Measurements from ENCODE around the gene CDKN2A. TPM values are rescaled to one million over a fixed set of nuclear protein-coding genes. Genes with fewer than 3 reads are reported as not detected.
A peak's percentile ranks its signal among the peaks of the same experiment; 100 is the strongest.

Gene CDKN2A
- total and polyA plus RNA-seq, 5 donors from 2014 or later, result 9.6 to 22.5 (median 16.5) TPM

DNA sequence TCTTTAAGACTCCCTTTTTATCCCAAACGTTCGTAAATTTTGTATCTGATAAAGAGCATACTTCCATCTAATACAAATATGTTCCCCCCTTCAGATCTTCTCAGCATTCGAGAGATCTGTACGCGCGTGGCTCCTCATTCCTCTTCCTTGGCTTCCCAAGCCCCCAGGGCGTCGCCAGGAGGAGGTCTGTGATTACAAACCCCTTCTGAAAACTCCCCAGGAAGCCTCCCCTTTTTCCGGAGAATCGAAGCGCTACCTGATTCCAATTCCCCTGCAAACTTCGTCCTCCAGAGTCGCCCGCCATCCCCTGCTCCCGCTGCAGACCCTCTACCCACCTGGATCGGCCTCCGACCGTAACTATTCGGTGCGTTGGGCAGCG lies 19.9 kb downstream of the CDKN2A start:
- H3K9me3 Mint-ChIP-seq, result peaks cover 1 to 19% (median 7%) of the 10 kb centered on the region in 7 donors
- DNase-seq, result no peak
- peaks cover 7 to 13% of the 10 kb centered on the region in 2 experiments for H3K9me3 ChIP-seq (ENCODE audit: control insufficient read depth in 2 of 2, low read length in 2 of 2)
- H3K27me3 Mint-ChIP-seq, result peaks cover 92% of the 10 kb centered on the region
- no peaks in the 10 kb centered on the region for H3K36me3 ChIP-seq (ENCODE audit: control insufficient read depth, insufficient read depth, low read length)
- peak overlapping the region; percentile 77 to 95 (median 84) for H3K4me3 Mint-ChIP-seq
- H3K4me1 Mint-ChIP-seq, result peaks cover 19 to 40% (median 23%) of the 10 kb centered on the region in 4 donors
- peaks cover 76% of the 10 kb centered on the region for H3K27me3 ChIP-seq (ENCODE audit: control insufficient read depth, insufficient read depth, low read length)
- H3K36me3 Mint-ChIP-seq, result peaks cover 4% of the 10 kb centered on the region
- no peak overlapping the region for H3K27ac ChIP-seq (ENCODE audit: insufficient read depth, low read length, poor library complexity, severe bottlenecking)
- H3K4me3 ChIP-seq (ENCODE audit: low read depth, low read length), result peak overlapping the region; percentile 18
- no peak overlapping the region for H3K27ac Mint-ChIP-seq
- ATAC-seq (ENCODE audit: low read depth in 2 of 2), result no peak
- peaks cover 22% of the 10 kb centered on the region for H3K4me1 ChIP-seq (ENCODE audit: control insufficient read depth, insufficient read depth, low read length, poor library complexity, severe bottlenecking)

DNA sequence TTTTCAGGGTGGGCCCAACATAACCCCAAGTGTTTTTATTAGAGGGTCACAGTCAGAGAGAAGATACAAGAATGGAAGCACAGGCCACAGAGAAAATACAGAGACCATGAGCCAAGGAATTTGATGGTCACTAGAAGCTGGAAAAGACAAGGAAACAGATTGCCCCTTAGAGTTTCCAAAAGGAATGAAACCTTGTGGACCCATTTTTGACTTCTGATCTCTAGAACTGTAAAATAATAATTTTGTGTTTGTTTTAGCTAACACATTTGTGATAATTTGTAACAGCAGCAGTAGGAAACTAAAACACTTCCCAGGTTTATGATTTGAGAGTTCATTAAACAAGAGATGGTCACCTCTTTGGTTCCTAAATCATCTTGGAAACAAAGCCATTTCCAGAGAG lies 21.8 kb downstream of the CDKN2A start:
- Histone ChIP-seq H3K36me3 (ENCODE audit: control insufficient read depth, insufficient read depth, low read length) (no peaks in the 10 kb centered on the region), H3K4me3 (ENCODE audit: low read depth, low read length) (no peak overlapping the region), H3K27ac (ENCODE audit: insufficient read depth, low read length, poor library complexity, severe bottlenecking) (no peak overlapping the region), H3K4me1 (ENCODE audit: control insufficient read depth, insufficient read depth, low read length, poor library complexity, severe bottlenecking) (peaks cover 31% of the 10 kb centered on the region), H3K9me3 (ENCODE audit: control insufficient read depth in 2 of 2, low read length in 2 of 2) (peaks cover 20 to 32% of the 10 kb centered on the region in 2 experiments), H3K27me3 (ENCODE audit: control insufficient read depth, insufficient read depth, low read length) (peaks cover 78% of the 10 kb centered on the region)
- Mint-ChIP-seq H3K27me3 (peaks cover 94% of the 10 kb centered on the region), H3K27ac (no peak overlapping the region), H3K4me3 (no peak overlapping the region), H3K4me1 (peaks cover 11 to 50% (median 31%) of the 10 kb centered on the region in 4 donors), H3K36me3 (peaks cover 8% of the 10 kb centered on the region), H3K9me3 (peaks cover 0 to 30% (median 2%) of the 10 kb centered on the region in 7 donors)
- no peak for ATAC-seq (ENCODE audit: low read depth in 2 of 2)
- no peak for DNase-seq

DNA sequence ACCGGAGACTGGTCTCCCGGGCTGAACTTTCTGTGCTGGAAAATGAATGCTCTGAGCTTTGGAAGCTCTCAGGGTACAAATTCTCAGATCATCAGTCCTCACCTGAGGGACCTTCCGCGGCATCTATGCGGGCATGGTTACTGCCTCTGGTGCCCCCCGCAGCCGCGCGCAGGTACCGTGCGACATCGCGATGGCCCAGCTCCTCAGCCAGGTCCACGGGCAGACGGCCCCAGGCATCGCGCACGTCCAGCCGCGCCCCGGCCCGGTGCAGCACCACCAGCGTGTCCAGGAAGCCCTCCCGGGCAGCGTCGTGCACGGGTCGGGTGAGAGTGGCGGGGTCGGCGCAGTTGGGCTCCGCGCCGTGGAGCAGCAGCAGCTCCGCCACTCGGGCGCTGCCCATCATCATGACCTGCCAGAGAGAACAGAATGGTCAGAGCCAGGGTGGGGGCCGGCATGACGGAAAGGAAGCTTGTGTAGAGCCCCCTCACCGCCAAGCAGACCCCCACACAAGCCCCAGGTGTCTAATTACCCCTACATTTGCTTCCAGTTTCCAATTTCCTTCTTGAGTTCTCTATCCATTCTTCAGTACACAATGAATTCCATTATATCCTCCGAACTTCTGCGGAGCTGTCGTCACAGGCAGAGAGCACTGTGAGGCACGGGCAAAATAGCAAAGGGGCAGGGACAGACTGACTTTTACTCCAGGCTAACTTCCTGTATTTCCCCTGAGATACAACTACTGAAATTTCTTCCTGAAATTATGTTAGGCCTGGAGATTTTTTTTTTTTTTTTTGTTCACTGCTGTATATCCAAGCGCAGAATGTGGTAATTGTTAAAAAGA lies 23.2 kb downstream of the CDKN2A start:
- ATAC-seq (ENCODE audit: low read depth in 2 of 2), result no peak
- Histone ChIP-seq H3K4me3 (ENCODE audit: low read depth, low read length) (no peak overlapping the region), H3K9me3 (ENCODE audit: control insufficient read depth in 2 of 2, low read length in 2 of 2) (peaks cover 20 to 37% of the 10 kb centered on the region in 2 experiments), H3K27ac (ENCODE audit: insufficient read depth, low read length, poor library complexity, severe bottlenecking) (no peak overlapping the region), H3K27me3 (ENCODE audit: control insufficient read depth, insufficient read depth, low read length) (peaks cover 81% of the 10 kb centered on the region), H3K36me3 (ENCODE audit: control insufficient read depth, insufficient read depth, low read length) (no peaks in the 10 kb centered on the region), H3K4me1 (ENCODE audit: control insufficient read depth, insufficient read depth, low read length, poor library complexity, severe bottlenecking) (peaks cover 31% of the 10 kb centered on the region)
- peak overlapping the region in 1 of 4 donors; percentile 85 for H3K4me3 Mint-ChIP-seq
- DNase-seq, result no peak
- H3K4me1 Mint-ChIP-seq, result peaks cover 16 to 51% (median 33%) of the 10 kb centered on the region in 4 donors
- H3K36me3 Mint-ChIP-seq, result peaks cover 8% of the 10 kb centered on the region
- peaks cover 92% of the 10 kb centered on the region for H3K27me3 Mint-ChIP-seq
- H3K9me3 Mint-ChIP-seq, result peaks cover 0 to 30% (median 4%) of the 10 kb centered on the region in 7 donors
- no peak overlapping the region for H3K27ac Mint-ChIP-seq

DNA sequence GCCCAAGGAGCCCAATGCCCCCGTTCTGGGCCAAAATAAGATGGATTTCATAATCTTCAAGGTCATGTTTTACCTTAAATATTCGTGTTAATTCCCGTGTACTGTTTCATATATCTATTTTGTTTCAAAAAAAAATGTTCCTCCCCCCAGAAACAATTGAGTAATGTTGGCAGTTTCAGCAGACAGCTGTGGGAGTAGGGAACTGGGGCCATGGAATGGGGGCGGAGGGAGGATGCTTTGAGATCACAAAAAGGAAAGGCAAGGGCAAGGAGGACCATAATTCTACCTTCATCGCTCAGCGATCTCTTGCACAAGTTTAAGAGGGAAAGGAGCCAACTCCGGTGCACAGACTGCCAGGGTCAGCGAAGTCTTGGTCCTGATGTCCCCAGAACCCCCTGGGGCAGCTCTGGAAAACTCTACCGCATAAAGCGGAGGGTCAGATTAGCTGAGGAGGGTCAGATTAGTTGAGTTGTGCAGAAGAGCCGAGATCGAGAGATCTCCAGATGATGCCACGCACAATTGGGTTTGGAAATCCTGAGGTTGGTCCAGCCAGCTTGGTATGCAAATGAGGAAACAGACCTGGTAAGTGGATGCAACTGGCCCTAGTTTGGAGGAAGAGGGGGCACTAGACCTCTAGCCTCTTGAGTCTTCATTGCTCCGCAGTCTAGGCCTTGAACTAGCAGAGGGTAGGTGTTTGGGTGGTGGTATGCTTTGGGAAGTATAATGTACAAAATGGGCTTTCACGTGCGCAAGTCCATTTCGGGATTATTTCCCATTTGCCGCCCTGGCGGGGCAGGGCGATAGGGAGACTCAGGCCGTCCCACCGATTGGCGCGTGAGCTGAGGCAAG lies 24.0 kb downstream of the CDKN2A start:
- DNase-seq (no peak), ATAC-seq (ENCODE audit: low read depth in 2 of 2) (no peak)
- Histone ChIP-seq H3K36me3 (ENCODE audit: control insufficient read depth, insufficient read depth, low read length) (no peaks in the 10 kb centered on the region), H3K27me3 (ENCODE audit: control insufficient read depth, insufficient read depth, low read length) (peaks cover 79% of the 10 kb centered on the region), H3K27ac (ENCODE audit: insufficient read depth, low read length, poor library complexity, severe bottlenecking) (no peak overlapping the region), H3K4me3 (ENCODE audit: low read depth, low read length) (no peak overlapping the region), H3K9me3 (ENCODE audit: control insufficient read depth in 2 of 2, low read length in 2 of 2) (peaks cover 20 to 37% of the 10 kb centered on the region in 2 experiments), H3K4me1 (ENCODE audit: control insufficient read depth, insufficient read depth, low read length, poor library complexity, severe bottlenecking) (peaks cover 31% of the 10 kb centered on the region)
- peaks cover 0 to 30% (median 4%) of the 10 kb centered on the region in 7 donors for H3K9me3 Mint-ChIP-seq
- H3K4me1 Mint-ChIP-seq, result peaks cover 10 to 51% (median 32%) of the 10 kb centered on the region in 4 donors
- H3K27me3 Mint-ChIP-seq, result peaks cover 92% of the 10 kb centered on the region
- H3K27ac Mint-ChIP-seq, result peak overlapping the region in 1 of 3 donors; percentile 32
- peak overlapping the region in 2 of 4 donors; percentile 16 to 77 for H3K4me3 Mint-ChIP-seq
- H3K36me3 Mint-ChIP-seq, result peaks cover 8% of the 10 kb centered on the region

DNA sequence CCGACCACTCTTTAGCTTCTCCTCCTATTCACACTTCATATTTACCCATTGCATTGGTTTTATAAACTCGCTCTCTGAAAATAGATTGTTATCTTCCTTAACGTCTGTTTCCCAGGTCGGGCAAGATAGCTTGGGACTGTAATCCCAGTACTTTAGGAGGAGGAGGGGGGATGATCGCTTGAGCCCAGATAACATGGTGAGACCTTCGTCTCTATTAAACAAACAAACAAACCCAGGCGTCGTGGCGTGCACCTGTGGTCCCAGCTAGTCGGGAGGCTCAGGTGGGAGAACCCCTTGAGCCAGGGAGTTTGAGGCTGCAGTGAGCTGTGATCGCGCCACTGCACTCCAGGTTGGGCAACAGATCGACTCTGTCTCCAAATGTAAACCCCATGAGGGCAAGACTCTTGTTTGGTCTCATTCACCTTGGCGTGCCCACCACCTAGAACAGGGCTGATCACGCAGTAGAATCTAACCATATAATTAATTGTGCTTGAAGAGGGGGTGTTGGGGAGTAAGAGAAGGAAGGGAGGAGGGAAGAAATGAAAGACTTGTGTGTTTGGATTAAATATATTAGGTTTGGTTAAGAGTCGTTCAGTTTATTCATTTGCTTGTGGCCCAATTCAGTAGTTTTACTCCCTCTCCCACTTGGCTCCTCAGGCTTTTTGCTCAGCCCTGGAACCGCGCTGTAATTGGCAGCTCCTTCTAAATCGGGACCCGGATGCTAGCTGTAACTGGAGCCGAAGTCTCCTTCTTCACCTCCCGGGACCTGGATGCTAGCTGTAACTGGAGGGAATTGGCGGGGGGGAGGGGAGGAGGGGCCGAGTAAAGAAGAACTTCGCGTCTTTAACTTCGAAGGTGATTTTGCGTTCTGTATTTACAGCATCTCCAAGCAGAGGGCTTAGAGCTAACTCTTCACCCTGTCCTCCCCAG lies 24.9 kb downstream of the CDKN2A start:
- peaks cover 8% of the 10 kb centered on the region for H3K36me3 Mint-ChIP-seq
- H3K9me3 ChIP-seq (ENCODE audit: control insufficient read depth in 2 of 2, low read length in 2 of 2), result peaks cover 20 to 41% of the 10 kb centered on the region in 2 experiments
- DNase-seq, result no peak
- no peak overlapping the region for H3K27ac ChIP-seq (ENCODE audit: insufficient read depth, low read length, poor library complexity, severe bottlenecking)
- H3K4me3 ChIP-seq (ENCODE audit: low read depth, low read length), result no peak overlapping the region
- peaks cover 79% of the 10 kb centered on the region for H3K27me3 ChIP-seq (ENCODE audit: control insufficient read depth, insufficient read depth, low read length)
- peaks cover 92% of the 10 kb centered on the region for H3K27me3 Mint-ChIP-seq
- H3K4me1 Mint-ChIP-seq, result peaks cover 9 to 48% (median 26%) of the 10 kb centered on the region in 4 donors
- H3K36me3 ChIP-seq (ENCODE audit: control insufficient read depth, insufficient read depth, low read length), result no peaks in the 10 kb centered on the region
- H3K4me3 Mint-ChIP-seq, result peak overlapping the region; percentile 34 to 74 (median 54)
- no peak for ATAC-seq (ENCODE audit: low read depth in 2 of 2)
- peak overlapping the region in 2 of 3 donors; percentile 64 to 83 for H3K27ac Mint-ChIP-seq
- peaks cover 0 to 30% (median 4%) of the 10 kb centered on the region in 7 donors for H3K9me3 Mint-ChIP-seq
- peaks cover 30% of the 10 kb centered on the region for H3K4me1 ChIP-seq (ENCODE audit: control insufficient read depth, insufficient read depth, low read length, poor library complexity, severe bottlenecking)

DNA sequence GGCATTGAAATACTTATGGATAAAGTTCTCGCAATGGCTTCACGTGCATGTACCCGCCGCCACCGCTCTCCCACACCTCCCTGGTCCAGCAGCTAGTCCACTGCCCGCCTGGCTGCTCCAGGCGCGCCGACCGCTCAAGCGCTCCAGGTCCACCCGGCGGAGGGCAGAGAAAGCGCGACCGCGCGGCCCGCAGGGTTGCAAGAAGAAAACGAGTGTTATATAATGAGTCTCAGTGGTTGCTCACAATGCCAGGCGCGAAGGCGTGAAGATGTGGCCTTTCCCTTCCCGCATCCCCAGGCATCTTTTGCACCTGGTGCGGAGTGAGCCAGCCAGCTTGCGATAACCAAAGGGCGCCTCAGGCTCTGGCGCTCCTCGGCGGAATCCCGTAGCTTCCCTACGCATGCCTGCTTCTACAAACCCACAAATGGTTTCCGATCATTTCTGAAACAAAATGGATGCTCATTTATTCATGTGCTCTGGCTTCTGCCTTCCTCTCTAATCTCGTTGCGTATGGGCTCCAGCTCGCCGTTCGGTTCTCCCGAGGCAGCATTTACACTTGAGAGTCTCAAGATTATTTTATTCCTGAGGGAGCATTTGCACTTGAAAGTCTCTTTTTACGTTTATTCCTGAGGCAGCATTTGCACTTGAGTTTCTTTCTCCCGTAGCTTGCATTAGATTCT lies 25.7 kb downstream of the CDKN2A start:
- DNase-seq (peak in 2 of 3 donors; percentile 21 to 37), ATAC-seq (ENCODE audit: low read depth in 2 of 2) (no peak)
- Mint-ChIP-seq H3K9me3 (peaks cover 0 to 30% (median 4%) of the 10 kb centered on the region in 7 donors), H3K27ac (peak overlapping the region in 2 of 3 donors; percentile 60 to 64), H3K27me3 (peaks cover 92% of the 10 kb centered on the region), H3K4me3 (peak overlapping the region; percentile 34 to 74 (median 54)), H3K4me1 (peaks cover 9 to 51% (median 24%) of the 10 kb centered on the region in 4 donors), H3K36me3 (peaks cover 8% of the 10 kb centered on the region)
- peaks cover 81% of the 10 kb centered on the region for H3K27me3 ChIP-seq (ENCODE audit: control insufficient read depth, insufficient read depth, low read length)
- peak overlapping the region; percentile 3 for H3K4me3 ChIP-seq (ENCODE audit: low read depth, low read length)
- no peak overlapping the region for H3K27ac ChIP-seq (ENCODE audit: insufficient read depth, low read length, poor library complexity, severe bottlenecking)
- H3K36me3 ChIP-seq (ENCODE audit: control insufficient read depth, insufficient read depth, low read length), result no peaks in the 10 kb centered on the region
- peaks cover 20 to 42% of the 10 kb centered on the region in 2 experiments for H3K9me3 ChIP-seq (ENCODE audit: control insufficient read depth in 2 of 2, low read length in 2 of 2)
- peaks cover 24% of the 10 kb centered on the region for H3K4me1 ChIP-seq (ENCODE audit: control insufficient read depth, insufficient read depth, low read length, poor library complexity, severe bottlenecking)

Measured in CD4-positive, CD25-positive, alpha-beta regulatory T cell (primary cell).